ENCODE results near the gene CDCA3.

DNA sequence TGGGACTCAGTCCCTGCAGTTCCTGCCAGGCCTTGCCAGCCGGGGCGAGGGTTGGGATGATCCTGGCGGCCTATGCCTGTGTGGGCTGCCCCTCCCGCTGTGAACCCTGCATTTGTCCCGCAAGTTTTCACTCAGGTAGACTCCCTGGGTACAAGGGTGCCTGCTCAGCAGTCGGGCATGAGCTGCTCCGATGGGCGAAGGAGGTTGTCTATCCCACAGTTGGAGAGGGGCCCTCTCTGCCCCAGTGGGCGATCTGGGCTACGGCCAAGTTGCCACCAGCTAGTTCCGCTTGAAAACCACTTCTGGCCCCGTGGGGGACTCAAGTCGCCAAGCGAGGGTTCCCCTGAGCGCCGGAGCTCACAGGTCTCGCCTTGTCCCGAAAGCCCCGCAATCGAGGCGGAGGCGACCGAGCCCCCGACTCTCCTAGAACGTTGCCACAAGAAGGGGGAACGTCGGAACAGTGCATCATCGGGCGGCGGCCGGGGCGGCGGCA, 15.9 kb upstream of the CDCA3 start:
- TF ChIP-seq CTCF (IDR thresholded peaks at IDR 0.05; ENCODE audit: low read length) (no peak), EZH2 (optimal IDR thresholded peaks at IDR 0.05; ENCODE audit: low read depth, low read length) (no peak), EZH2phosphoT487 (IDR thresholded peaks at IDR 0.05; ENCODE audit: low read length) (no peak)

Data from MM.1S (cell line).